Fibroblast of lung (primary cell): ENCODE results near the gene CDK5RAP1. TPM values are rescaled to one million over a fixed set of nuclear protein-coding genes. Genes with fewer than 3 reads are reported as not detected.

Experiments used
- DNase-seq, 2 donors: peaks; one replicate each; pipeline versions ENCODE4 v3.0.0 to v3.0.0-alpha.2; 2010; ENCODE audit warnings: low read depth in 2 of 2
- H2AFZ ChIP-seq: 2 replicates; pipeline ENCODE4 v1.5.1; 2012; ENCODE audit warnings: low read length, control low read depth, inconsistent platforms
- H3K27ac ChIP-seq: 2 replicates; pipeline ENCODE4 v1.5.1; 2011; ENCODE audit warnings: low read length, control low read depth; ENCODE audit not compliant: insufficient read depth
- H3K27me3 ChIP-seq: 2 replicates; pipeline ENCODE4 v1.5.1; 2011; ENCODE audit warnings: mild to moderate bottlenecking, low read length; ENCODE audit not compliant: control insufficient read depth, insufficient read depth
- H3K36me3 ChIP-seq: 2 replicates; pipeline ENCODE4 v1.5.1; 2011; ENCODE audit warnings: low read length; ENCODE audit not compliant: control insufficient read depth, insufficient read depth
- H3K4me1 ChIP-seq: 2 replicates; pipeline ENCODE4 v1.5.1; 2011; ENCODE audit warnings: low read length; ENCODE audit not compliant: control insufficient read depth, insufficient read depth; ENCODE audit errors: extremely low read depth
- H3K4me2 ChIP-seq: 2 replicates; pipeline ENCODE4 v1.5.1; 2011; ENCODE audit warnings: low read length, control low read depth; ENCODE audit not compliant: insufficient read depth; ENCODE audit errors: extremely low read depth
- H3K4me3 ChIP-seq, 4 experiments: fragments of 200-600 bp in 1 of 4; sonication (generic) in 1 of 4; replicated peaks in 1 of 4; 2 replicates each; pipeline ENCODE4 v1.5.1; 2011 to 2016; ENCODE audit warnings: low read length in 4 of 4, low read depth in 3 of 4, mild to moderate bottlenecking in 3 of 4, control low read depth in 2 of 4, inconsistent platforms in 1 of 4, mixed read lengths in 1 of 4; ENCODE audit not compliant: insufficient read depth in 1 of 4; ENCODE audit errors: control extremely low read depth in 1 of 4
- H3K79me2 ChIP-seq: 2 replicates; pipeline ENCODE4 v1.5.1; 2012; ENCODE audit warnings: mild to moderate bottlenecking, low read length, inconsistent platforms; ENCODE audit not compliant: control insufficient read depth, insufficient read depth
- H3K9ac ChIP-seq: 2 replicates; pipeline ENCODE4 v1.5.1; 2011; ENCODE audit warnings: mild to moderate bottlenecking, low read length, control low read depth; ENCODE audit not compliant: insufficient read depth
- H3K9me3 ChIP-seq: 2 replicates; pipeline ENCODE4 v1.5.1; 2012; ENCODE audit warnings: low read depth, low read length; ENCODE audit not compliant: control insufficient read depth, insufficient read depth
- H4K20me1 ChIP-seq: 2 replicates; pipeline ENCODE4 v1.5.1; 2011; ENCODE audit warnings: low read length; ENCODE audit not compliant: control insufficient read depth, insufficient read depth; ENCODE audit errors: extremely low read depth
- CTCF ChIP-seq, 2 donors: IDR thresholded peaks in 1 of 2; conservative IDR thresholded peaks in 1 of 2; 1 replicate in 1 of 2; 2 replicates in 1 of 2; pipeline ENCODE4 v1.5.1; 2011 to 2012; ENCODE audit warnings: low read length in 2 of 2, control low read depth in 1 of 2, inconsistent platforms in 1 of 2, low read depth in 1 of 2, mild to moderate bottlenecking in 1 of 2
- EZH2 ChIP-seq: IDR thresholded peaks from 2 replicates; pipeline ENCODE4 v1.5.1; 2012; ENCODE audit warnings: low read length, control low read depth, mild to moderate bottlenecking; ENCODE audit errors: missing control alignments
- polyA plus RNA-seq, 2 donors: library from polyadenylated mRNA; depleted of rRNA in 1 of 2; stranded (reverse) in 1 of 2; unstranded in 1 of 2; fragments of >200 nt; gene quantifications; 2 replicates each; pipeline ENCODE4 v1.2.1, GENCODE V29; 2011 to 2012; ENCODE audit warnings: missing spikeins in 1 of 2
- total RNA-seq: library from RNA; depleted of rRNA; stranded (reverse); fragments of >200 nt; gene quantifications from 2 replicates; pipeline ENCODE4 v1.2.1, GENCODE V29; 2014

The CDK5RAP1 gene
- total and polyA plus RNA-seq, 2 donors (not counting 1 experiment from before 2014, with no cell fraction given): 22.4 to 23.8 TPM

- H3K4me1 ChIP-seq: no peaks in the 10 kb centered on the region
- H2AFZ ChIP-seq: no peak overlapping the region
- no peaks in the 10 kb centered on the region for H3K36me3 ChIP-seq
- H4K20me1 ChIP-seq: no peaks in the 10 kb centered on the region
- no peak overlapping the region for H3K27ac ChIP-seq
- no peak overlapping the region for H3K9ac ChIP-seq
- DNase-seq: no peak
- no peak overlapping the region for H3K4me3 ChIP-seq
- no peaks in the 10 kb centered on the region for H3K79me2 ChIP-seq
- peaks cover 3% of the 10 kb centered on the region for H3K27me3 ChIP-seq
- no peak overlapping the region for H3K4me2 ChIP-seq
- no peak for TF ChIP-seq EZH2
- no peak for TF ChIP-seq CTCF (conservative IDR thresholded peaks at IDR 0.05 in 1 of 2, IDR thresholded peaks at IDR 0.05 in 1 of 2; ENCODE audit: low read depth in 1 of 2, low read length in 2 of 2)
- no peaks in the 10 kb centered on the region for H3K9me3 ChIP-seq
These were observed 90.9 kb downstream of the CDK5RAP1 start for GRCh38 chr20:33310327-33310899.

GRCh38 chr20:33309631-33310030 lies 91.7 kb downstream of the CDK5RAP1 start:
- Histone ChIP-seq H3K4me3 (no peak overlapping the region), H2AFZ (no peak overlapping the region), H3K79me2 (no peaks in the 10 kb centered on the region), H3K27me3 (peaks cover 3% of the 10 kb centered on the region), H3K4me2 (no peak overlapping the region), H3K9me3 (no peaks in the 10 kb centered on the region), H3K4me1 (no peaks in the 10 kb centered on the region), H3K9ac (no peak overlapping the region), H4K20me1 (no peaks in the 10 kb centered on the region), H3K36me3 (no peaks in the 10 kb centered on the region), H3K27ac (no peak overlapping the region)
- DNase-seq: no peak
- no peak for TF ChIP-seq CTCF (conservative IDR thresholded peaks at IDR 0.05 in 1 of 2, IDR thresholded peaks at IDR 0.05 in 1 of 2; ENCODE audit: low read depth in 1 of 2, low read length in 2 of 2)
- no peak for TF ChIP-seq EZH2

Other genes with a start within 250 kb of the CDK5RAP1 start
- gene BPIFA2, start 233.4 kb downstream of the CDK5RAP1 start, total RNA-seq: not detected in 2 replicates
- not detected in 2 replicates for gene BPIFA2, start 233.4 kb downstream of the CDK5RAP1 start, polyA plus RNA-seq
- gene BPIFA3, start 184.2 kb downstream of the CDK5RAP1 start, total RNA-seq: not detected in 2 replicates
- gene BPIFA3, start 184.2 kb downstream of the CDK5RAP1 start, polyA plus RNA-seq: not detected in 2 replicates
- gene BPIFA1, start 165.5 kb downstream of the CDK5RAP1 start, total RNA-seq: not detected in 2 replicates
- gene BPIFA1, start 165.5 kb downstream of the CDK5RAP1 start, polyA plus RNA-seq: not detected in 2 replicates
- not detected in 2 replicates for gene BPIFB1, start 118.3 kb downstream of the CDK5RAP1 start, total RNA-seq
- not detected in 2 replicates for gene BPIFB1, start 118.3 kb downstream of the CDK5RAP1 start, polyA plus RNA-seq
- 28.8 and 46.6 TPM in 2 replicates for gene SNTA1, start 42.2 kb upstream of the CDK5RAP1 start, total RNA-seq
- gene SNTA1, start 42.2 kb upstream of the CDK5RAP1 start, polyA plus RNA-seq: 17.2 and 18.2 TPM in 2 replicates
- 5.1 and 7.3 TPM in 2 replicates for gene CBFA2T2, start 88.6 kb upstream of the CDK5RAP1 start, total RNA-seq
- 4.8 and 5.6 TPM in 2 replicates for gene CBFA2T2, start 88.6 kb upstream of the CDK5RAP1 start, polyA plus RNA-seq